ENCODE measurements around the gene KLF15.

DNA sequence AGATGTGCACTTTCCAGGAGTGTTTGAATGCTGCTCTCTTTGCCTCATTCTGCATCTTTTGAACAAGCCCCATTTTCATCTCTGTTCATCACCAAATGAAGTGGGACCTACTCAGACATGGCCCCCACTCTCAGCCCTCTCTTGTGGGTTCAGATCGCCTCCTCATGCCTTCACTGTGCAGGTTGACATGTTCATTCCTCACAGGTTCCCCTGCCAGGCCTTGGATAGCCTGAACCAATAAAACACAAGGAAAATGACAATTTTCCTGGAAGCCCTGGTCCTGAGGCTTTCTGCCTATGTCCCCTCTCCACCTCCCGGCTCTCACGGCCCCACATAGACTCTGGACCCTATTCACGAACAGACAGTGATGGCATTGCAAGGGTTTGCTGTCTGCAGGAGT, 17.7 kb downstream of the KLF15 start:
- TF ChIP-seq, protein P1, sequence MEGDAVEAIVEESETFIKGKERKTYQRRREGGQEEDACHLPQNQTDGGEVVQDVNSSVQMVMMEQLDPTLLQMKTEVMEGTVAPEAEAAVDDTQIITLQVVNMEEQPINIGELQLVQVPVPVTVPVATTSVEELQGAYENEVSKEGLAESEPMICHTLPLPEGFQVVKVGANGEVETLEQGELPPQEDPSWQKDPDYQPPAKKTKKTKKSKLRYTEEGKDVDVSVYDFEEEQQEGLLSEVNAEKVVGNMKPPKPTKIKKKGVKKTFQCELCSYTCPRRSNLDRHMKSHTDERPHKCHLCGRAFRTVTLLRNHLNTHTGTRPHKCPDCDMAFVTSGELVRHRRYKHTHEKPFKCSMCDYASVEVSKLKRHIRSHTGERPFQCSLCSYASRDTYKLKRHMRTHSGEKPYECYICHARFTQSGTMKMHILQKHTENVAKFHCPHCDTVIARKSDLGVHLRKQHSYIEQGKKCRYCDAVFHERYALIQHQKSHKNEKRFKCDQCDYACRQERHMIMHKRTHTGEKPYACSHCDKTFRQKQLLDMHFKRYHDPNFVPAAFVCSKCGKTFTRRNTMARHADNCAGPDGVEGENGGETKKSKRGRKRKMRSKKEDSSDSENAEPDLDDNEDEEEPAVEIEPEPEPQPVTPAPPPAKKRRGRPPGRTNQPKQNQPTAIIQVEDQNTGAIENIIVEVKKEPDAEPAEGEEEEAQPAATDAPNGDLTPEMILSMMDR (IDR thresholded peaks at IDR 0.05), result no peak
- TF ChIP-seq EZH2 (IDR thresholded peaks at IDR 0.05) (no peak), EZH2phosphoT487 (IDR thresholded peaks at IDR 0.05) (no peak)

All from neural progenitor cell (in vitro differentiated cells).